ENCODE measurements around the gene ADH7.
"Not testable (repeated sequence)": the region's sequence is repeated elsewhere in the genome, so short reads cannot be mapped to it uniquely, and the experiment has no call there.

Gene ADH7

DNA sequence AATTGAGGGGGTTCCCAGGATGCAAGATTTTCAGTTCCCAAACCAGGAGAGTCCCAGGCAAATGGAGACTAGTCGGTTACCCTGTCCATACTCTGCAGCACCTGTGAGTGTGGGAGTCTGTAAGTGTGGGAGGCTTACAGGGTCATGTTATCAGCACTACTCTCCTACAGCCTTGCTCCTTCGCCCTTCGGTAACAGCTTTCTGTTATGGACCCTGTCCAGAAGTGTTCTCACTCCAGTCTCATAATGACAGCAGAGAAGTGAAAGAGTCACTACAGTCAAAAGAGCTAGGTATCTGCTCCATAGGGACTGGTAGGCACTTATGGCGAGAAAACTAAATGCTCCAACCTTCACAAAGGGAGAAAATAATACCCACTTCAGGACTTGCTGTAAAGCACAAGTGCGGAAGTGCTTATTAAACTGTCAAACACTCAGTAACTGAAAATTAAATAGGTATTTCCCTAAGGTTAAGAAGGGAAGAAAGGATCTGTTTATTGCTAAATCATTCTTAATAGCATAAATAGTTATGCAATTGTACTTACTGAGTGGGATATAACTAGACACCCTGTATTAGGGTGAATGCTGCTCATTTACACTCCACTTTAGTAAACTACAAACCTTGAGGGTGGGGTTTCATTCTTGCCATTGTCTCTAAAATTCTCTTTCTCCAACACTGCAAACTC, 2.7 kb upstream of the ADH7 start:
- Histone ChIP-seq H2BK120ac (ENCODE audit: low read depth, low read length) (no peak overlapping the region), H3K4me3 (ENCODE audit: low read length) (no peak overlapping the region)
- no CpG with 5 or more reads among the region's 5 CpGs for WGBS (ENCODE audit: extremely low coverage, insufficient coverage, low lambda C conversion rate)

DNA sequence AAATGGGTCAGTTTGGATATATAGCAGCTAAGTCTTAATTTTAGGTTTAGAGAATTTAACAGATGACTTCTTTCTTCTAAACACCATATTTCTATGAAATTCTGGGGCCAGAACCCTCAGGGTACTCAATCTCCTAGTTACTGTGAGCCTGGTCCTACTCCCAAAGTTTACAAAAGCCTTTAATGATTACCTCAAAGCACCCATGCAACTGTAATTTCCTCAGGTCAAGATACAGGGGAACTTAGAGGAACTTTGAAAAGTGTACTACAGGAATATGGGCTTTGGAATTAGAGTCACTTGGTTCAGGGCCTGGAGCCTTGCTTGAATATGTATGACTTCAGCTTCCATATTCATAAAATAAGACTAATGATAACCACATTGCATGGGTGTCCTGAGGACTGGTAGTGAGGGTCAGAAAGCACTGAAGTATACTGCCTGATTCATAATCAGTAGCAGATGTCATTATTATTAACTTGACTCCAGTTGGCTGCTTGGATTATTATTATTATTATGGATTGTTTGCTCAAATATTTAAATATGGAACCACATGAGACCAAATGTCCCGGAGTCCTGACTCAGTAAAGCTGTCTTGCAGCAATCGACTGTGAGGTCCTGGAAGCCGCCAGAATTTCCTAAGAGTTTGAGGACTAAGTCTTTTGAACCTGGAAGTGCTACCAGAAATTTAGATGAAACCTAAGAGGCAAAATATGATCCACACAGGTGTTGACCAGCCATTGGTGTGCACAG, 2.0 kb upstream of the ADH7 start:
- H2BK120ac ChIP-seq (ENCODE audit: low read depth, low read length), result no peak overlapping the region
- no CpG with 5 or more reads among the region's 3 CpGs for WGBS (ENCODE audit: extremely low coverage, insufficient coverage, low lambda C conversion rate)
- no peak overlapping the region for H3K23ac ChIP-seq (ENCODE audit: low read length)
- no peak overlapping the region for H2AK5ac ChIP-seq (ENCODE audit: low read length)
- no peak overlapping the region for H3K9ac ChIP-seq (ENCODE audit: low read length)
- no peak overlapping the region for H3K18ac ChIP-seq (ENCODE audit: low read length)
- H3K4ac ChIP-seq (ENCODE audit: low read depth, low read length), result no peak overlapping the region
- no peak overlapping the region for H2BK5ac ChIP-seq (ENCODE audit: low read length)
- no peaks in the 10 kb centered on the region for H3K79me2 ChIP-seq (ENCODE audit: control insufficient read depth, insufficient read depth, low read length)
- H3K27ac ChIP-seq (ENCODE audit: low read depth, low read length), result no peak overlapping the region
- DNase-seq, result no peak
- no peak overlapping the region for H4K8ac ChIP-seq (ENCODE audit: low read depth, low read length)
- no peaks in the 10 kb centered on the region for H3K4me1 ChIP-seq (ENCODE audit: control insufficient read depth, low read depth, low read length)
- H3K56ac ChIP-seq (ENCODE audit: low read length), result no peak overlapping the region
- H3K27me3 ChIP-seq (ENCODE audit: insufficient read depth, low read length, poor library complexity), result no peaks in the 10 kb centered on the region
- no peak overlapping the region for H3K4me2 ChIP-seq (ENCODE audit: low read length)
- no peak overlapping the region for H2BK15ac ChIP-seq (replicated peaks; ENCODE audit: low read depth)
- no peaks in the 10 kb centered on the region for H3K79me1 ChIP-seq (ENCODE audit: low read length)
- no peaks in the 10 kb centered on the region for H3K36me3 ChIP-seq (ENCODE audit: control insufficient read depth, insufficient read depth, low read length)
- no peak overlapping the region for H4K5ac ChIP-seq (ENCODE audit: low read length)
- no peak overlapping the region for H3K4me3 ChIP-seq (ENCODE audit: low read length)

More for the DNA sequence above, 2.7 kb upstream of the ADH7 start:
- Histone ChIP-seq H3K56ac (ENCODE audit: low read length) (no peak overlapping the region), H4K5ac (ENCODE audit: low read length) (no peak overlapping the region), H2BK5ac (ENCODE audit: low read length) (no peak overlapping the region), H3K4ac (ENCODE audit: low read depth, low read length) (no peak overlapping the region), H3K79me1 (ENCODE audit: low read length) (no peaks in the 10 kb centered on the region), H3K18ac (ENCODE audit: low read length) (no peak overlapping the region), H3K23ac (ENCODE audit: low read length) (no peak overlapping the region), H3K27ac (ENCODE audit: low read depth, low read length) (no peak overlapping the region), H3K9ac (ENCODE audit: low read length) (no peak overlapping the region), H4K8ac (ENCODE audit: low read depth, low read length) (no peak overlapping the region), H2BK15ac (replicated peaks; ENCODE audit: low read depth) (no peak overlapping the region), H3K79me2 (ENCODE audit: control insufficient read depth, insufficient read depth, low read length) (no peaks in the 10 kb centered on the region), H3K4me1 (ENCODE audit: control insufficient read depth, low read depth, low read length) (no peaks in the 10 kb centered on the region), H3K4me2 (ENCODE audit: low read length) (no peak overlapping the region), H2AK5ac (ENCODE audit: low read length) (no peak overlapping the region), H3K36me3 (ENCODE audit: control insufficient read depth, insufficient read depth, low read length) (no peaks in the 10 kb centered on the region), H3K27me3 (ENCODE audit: insufficient read depth, low read length, poor library complexity) (no peaks in the 10 kb centered on the region)
- no peak for DNase-seq

DNA sequence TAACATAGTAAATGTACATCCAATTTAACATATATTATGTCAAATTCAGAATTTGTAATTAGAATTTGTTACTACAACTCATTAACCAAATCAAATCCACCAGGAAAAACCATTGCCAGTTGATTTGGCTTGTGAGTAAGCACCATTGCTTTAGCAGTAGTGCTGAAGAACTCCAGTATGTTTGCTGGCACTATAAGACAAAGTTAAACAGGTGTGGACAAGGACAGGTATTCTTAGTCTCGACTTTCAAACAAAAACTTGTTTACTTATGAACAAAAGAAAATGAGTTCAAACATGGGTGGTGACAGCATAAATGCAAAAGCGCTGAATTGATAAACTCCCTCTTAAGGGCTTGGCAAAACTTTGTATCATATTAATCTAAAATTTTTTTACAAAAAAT, 1.3 kb upstream of the ADH7 start:
- no peak overlapping the region for H3K56ac ChIP-seq (ENCODE audit: low read length)
- DNase-seq, result no peak
- WGBS (ENCODE audit: extremely low coverage, insufficient coverage, low lambda C conversion rate), result no CpG with 5 or more reads among the region's 2 CpGs
- H3K4me3 ChIP-seq (ENCODE audit: low read length), result no peak overlapping the region
- H4K8ac ChIP-seq (ENCODE audit: low read depth, low read length), result no peak overlapping the region
- no peak overlapping the region for H4K5ac ChIP-seq (ENCODE audit: low read length)
- no peak overlapping the region for H2BK5ac ChIP-seq (ENCODE audit: low read length)
- H3K4me1 ChIP-seq (ENCODE audit: control insufficient read depth, low read depth, low read length), result no peaks in the 10 kb centered on the region
- H2BK120ac ChIP-seq (ENCODE audit: low read depth, low read length), result no peak overlapping the region
- H3K18ac ChIP-seq (ENCODE audit: low read length), result no peak overlapping the region
- no peak overlapping the region for H2AK5ac ChIP-seq (ENCODE audit: low read length)
- H3K27ac ChIP-seq (ENCODE audit: low read depth, low read length), result no peak overlapping the region
- H3K36me3 ChIP-seq (ENCODE audit: control insufficient read depth, insufficient read depth, low read length), result no peaks in the 10 kb centered on the region
- H3K4ac ChIP-seq (ENCODE audit: low read depth, low read length), result no peak overlapping the region
- H3K79me1 ChIP-seq (ENCODE audit: low read length), result no peaks in the 10 kb centered on the region
- H3K23ac ChIP-seq (ENCODE audit: low read length), result no peak overlapping the region
- H3K9ac ChIP-seq (ENCODE audit: low read length), result no peak overlapping the region
- no peak overlapping the region for H2BK15ac ChIP-seq (replicated peaks; ENCODE audit: low read depth)
- no peak overlapping the region for H3K4me2 ChIP-seq (ENCODE audit: low read length)
- H3K79me2 ChIP-seq (ENCODE audit: control insufficient read depth, insufficient read depth, low read length), result no peaks in the 10 kb centered on the region
- H3K27me3 ChIP-seq (ENCODE audit: insufficient read depth, low read length, poor library complexity), result no peaks in the 10 kb centered on the region

DNA sequence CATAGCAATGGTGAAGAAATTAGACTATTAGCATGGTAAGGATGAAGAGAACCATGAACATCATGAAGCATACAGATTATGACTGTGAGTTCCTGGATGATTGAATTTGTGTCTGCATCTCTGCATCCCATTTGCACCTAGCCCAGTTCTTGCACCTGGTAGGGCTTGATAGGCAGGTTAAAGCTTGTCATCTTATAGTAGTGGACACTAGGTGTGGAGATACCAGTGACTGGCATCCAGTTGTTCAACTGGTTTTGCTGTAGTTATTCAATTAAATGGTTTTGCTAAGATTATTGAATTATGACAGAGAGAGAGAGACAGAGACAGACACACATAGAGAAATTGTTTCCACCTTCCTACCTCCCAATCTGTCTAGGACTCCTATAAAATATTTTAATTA, 5.0 kb downstream of the ADH7 start:
- Histone ChIP-seq H3K79me2 (ENCODE audit: control insufficient read depth, insufficient read depth, low read length) (no peaks in the 10 kb centered on the region), H3K4me1 (ENCODE audit: control insufficient read depth, low read depth, low read length) (no peaks in the 10 kb centered on the region), H3K56ac (ENCODE audit: low read length) (no peak overlapping the region), H3K4me2 (ENCODE audit: low read length) (no peak overlapping the region), H3K23ac (ENCODE audit: low read length) (no peak overlapping the region), H3K4ac (ENCODE audit: low read depth, low read length) (no peak overlapping the region), H3K27ac (ENCODE audit: low read depth, low read length) (no peak overlapping the region), H4K5ac (ENCODE audit: low read length) (no peak overlapping the region), H2AK5ac (ENCODE audit: low read length) (no peak overlapping the region), H3K4me3 (ENCODE audit: low read length) (no peak overlapping the region), H2BK15ac (replicated peaks; ENCODE audit: low read depth) (no peak overlapping the region), H3K36me3 (ENCODE audit: control insufficient read depth, insufficient read depth, low read length) (no peaks in the 10 kb centered on the region), H3K18ac (ENCODE audit: low read length) (no peak overlapping the region), H2BK5ac (ENCODE audit: low read length) (no peak overlapping the region), H3K79me1 (ENCODE audit: low read length) (no peaks in the 10 kb centered on the region), H3K9ac (ENCODE audit: low read length) (no peak overlapping the region), H2BK120ac (ENCODE audit: low read depth, low read length) (no peak overlapping the region), H3K27me3 (ENCODE audit: insufficient read depth, low read length, poor library complexity) (no peaks in the 10 kb centered on the region), H4K8ac (ENCODE audit: low read depth, low read length) (no peak overlapping the region)
- DNase-seq, result no peak

DNA sequence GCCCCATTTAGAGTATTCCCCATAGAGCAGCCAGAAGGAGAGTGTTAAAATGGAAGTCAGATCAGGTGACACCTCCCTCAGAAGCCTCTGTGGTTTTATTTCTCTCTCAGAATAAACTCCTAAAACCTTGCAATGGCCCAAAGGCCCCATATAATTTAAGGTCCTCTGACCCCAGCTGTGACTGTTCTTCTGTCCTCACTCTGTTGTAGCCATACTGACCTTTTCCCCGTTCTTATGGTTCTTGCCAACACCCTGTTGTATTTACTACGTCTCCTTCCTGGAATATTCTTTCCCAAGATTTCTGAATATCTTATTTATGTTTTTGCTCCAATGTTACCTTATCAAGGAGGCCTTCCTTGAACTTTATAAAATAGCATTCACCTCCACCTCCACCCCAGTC, 18.0 kb downstream of the ADH7 start:
- H3K79me1 ChIP-seq (ENCODE audit: low read length), result no peaks in the 10 kb centered on the region
- no peak overlapping the region for H3K4me2 ChIP-seq (ENCODE audit: low read length)
- H3K56ac ChIP-seq (ENCODE audit: low read length), result no peak overlapping the region
- WGBS (ENCODE audit: extremely low coverage, insufficient coverage, low lambda C conversion rate), result no CpG with 5 or more reads among the region's 2 CpGs
- no peak overlapping the region for H2BK15ac ChIP-seq (replicated peaks; ENCODE audit: low read depth)
- no peak overlapping the region for H2AK5ac ChIP-seq (ENCODE audit: low read length)
- no peak overlapping the region for H3K9ac ChIP-seq (ENCODE audit: low read length)
- H3K4me3 ChIP-seq (ENCODE audit: low read length), result no peak overlapping the region
- H4K8ac ChIP-seq (ENCODE audit: low read depth, low read length), result no peak overlapping the region
- DNase-seq, result no peak
- H2BK120ac ChIP-seq (ENCODE audit: low read depth, low read length), result no peak overlapping the region
- H3K4ac ChIP-seq (ENCODE audit: low read depth, low read length), result no peak overlapping the region
- no peak overlapping the region for H4K5ac ChIP-seq (ENCODE audit: low read length)
- H3K27me3 ChIP-seq (ENCODE audit: insufficient read depth, low read length, poor library complexity), result no peaks in the 10 kb centered on the region
- no peak overlapping the region for H3K18ac ChIP-seq (ENCODE audit: low read length)
- H3K4me1 ChIP-seq (ENCODE audit: control insufficient read depth, low read depth, low read length), result no peaks in the 10 kb centered on the region
- H2BK5ac ChIP-seq (ENCODE audit: low read length), result no peak overlapping the region
- H3K79me2 ChIP-seq (ENCODE audit: control insufficient read depth, insufficient read depth, low read length), result no peaks in the 10 kb centered on the region
- H3K36me3 ChIP-seq (ENCODE audit: control insufficient read depth, insufficient read depth, low read length), result no peaks in the 10 kb centered on the region
- H3K23ac ChIP-seq (ENCODE audit: low read length), result no peak overlapping the region
- H3K27ac ChIP-seq (ENCODE audit: low read depth, low read length), result no peak overlapping the region

DNA sequence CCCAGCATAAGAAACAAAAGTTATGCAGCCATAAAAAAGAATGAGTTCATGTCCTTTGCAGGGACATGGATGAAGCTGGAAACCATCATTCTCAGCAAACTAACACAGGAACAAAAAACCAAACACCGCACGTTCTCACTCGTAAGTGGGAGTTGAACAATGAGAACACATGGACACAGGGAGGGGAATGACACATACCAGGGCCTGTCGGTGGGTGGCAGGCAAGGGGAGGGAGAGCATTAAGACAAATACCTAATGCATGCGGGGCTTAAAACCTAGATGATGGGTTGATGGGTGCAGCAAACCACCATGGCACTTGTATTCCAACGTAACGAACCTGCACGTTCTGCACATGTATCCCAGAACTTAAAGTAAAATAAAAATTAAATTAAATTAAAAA, 19.4 kb downstream of the ADH7 start:
- H2BK15ac ChIP-seq (replicated peaks; ENCODE audit: low read depth); H3K79me2 ChIP-seq (ENCODE audit: control insufficient read depth, insufficient read depth, low read length); H3K36me3 ChIP-seq (ENCODE audit: control insufficient read depth, insufficient read depth, low read length); H2BK120ac ChIP-seq (ENCODE audit: low read depth, low read length); H3K4me2 ChIP-seq (ENCODE audit: low read length); H3K4ac ChIP-seq (ENCODE audit: low read depth, low read length); H3K27me3 ChIP-seq (ENCODE audit: insufficient read depth, low read length, poor library complexity); DNase-seq; H3K27ac ChIP-seq (ENCODE audit: low read depth, low read length); H3K9ac ChIP-seq (ENCODE audit: low read length); H3K56ac ChIP-seq (ENCODE audit: low read length); H3K23ac ChIP-seq (ENCODE audit: low read length); H3K4me1 ChIP-seq (ENCODE audit: control insufficient read depth, low read depth, low read length); H3K18ac ChIP-seq (ENCODE audit: low read length); H4K5ac ChIP-seq (ENCODE audit: low read length); H3K79me1 ChIP-seq (ENCODE audit: low read length); H3K4me3 ChIP-seq (ENCODE audit: low read length); H4K8ac ChIP-seq (ENCODE audit: low read depth, low read length); H2BK5ac ChIP-seq (ENCODE audit: low read length); H2AK5ac ChIP-seq (ENCODE audit: low read length): not testable (repeated sequence)
- WGBS (ENCODE audit: extremely low coverage, insufficient coverage, low lambda C conversion rate), result no CpG with 5 or more reads among the region's 8 CpGs

All from mesendoderm (in vitro differentiated cells).